ENCODE data around the gene H2BK1.

The H2BK1 gene

GRCh38 chr7:151231080-151231479 lies 20.8 kb upstream of the H2BK1 start:
- DNase-seq = no peak

GRCh38 chr7:151229249-151229648 lies 19.0 kb upstream of the H2BK1 start:
- no peak for DNase-seq

- DNase-seq = no peak
Observed at GRCh38 chr7:151228024-151228866, 18.0 kb upstream of the H2BK1 start.

DNA sequence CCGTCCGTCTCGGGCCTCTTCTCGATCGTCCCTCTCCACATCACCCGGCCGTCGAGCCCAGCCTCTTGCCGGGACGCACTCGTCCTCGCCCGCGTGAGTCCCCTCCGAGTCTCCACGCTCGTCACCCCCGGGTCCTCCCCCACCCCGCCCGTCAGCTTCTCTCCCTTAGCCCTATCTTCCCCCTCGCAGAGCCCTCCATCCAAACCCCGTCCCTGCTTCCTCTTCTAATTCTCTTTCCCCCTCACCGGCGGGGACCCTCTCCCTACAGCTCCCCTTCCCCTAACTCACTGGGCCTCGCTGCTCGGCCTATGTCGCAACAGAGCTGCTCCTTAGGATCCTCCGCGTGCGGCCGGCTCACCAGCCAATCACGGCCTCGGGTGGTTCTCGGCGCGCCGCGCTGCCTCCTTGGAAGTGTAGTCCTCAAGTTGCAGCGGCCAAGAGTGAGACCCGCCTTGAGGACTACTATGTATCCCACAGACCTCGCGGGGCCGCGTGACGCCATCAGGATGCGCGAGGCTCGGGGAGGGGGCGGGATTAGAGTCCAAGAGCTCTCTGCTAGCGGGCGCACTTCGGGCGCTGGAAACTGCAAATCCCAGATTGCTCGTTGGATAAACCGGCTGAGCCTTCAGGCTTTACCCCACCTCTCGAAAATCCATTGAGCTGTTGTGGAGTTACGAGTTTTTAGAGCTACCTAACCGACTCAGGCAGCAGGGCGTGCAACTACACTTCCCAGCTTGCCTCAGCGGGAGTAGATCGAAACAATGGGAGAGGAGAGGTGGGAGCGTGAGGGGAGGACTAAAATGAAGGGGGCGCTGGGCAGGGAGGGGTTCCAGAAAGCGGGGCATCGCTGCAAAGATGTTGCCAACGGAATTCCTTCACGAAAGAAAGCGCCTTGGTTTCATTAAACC lies 16.8 kb upstream of the H2BK1 start, which contains the start of gene ABCF2:
Gene ABCF2 (minus strand): TSS at position 331 of the 908 bp plus-strand sequence. CDS start 747 bp downstream, outside the sequence.
- peak; percentile 97 for DNase-seq

DNA sequence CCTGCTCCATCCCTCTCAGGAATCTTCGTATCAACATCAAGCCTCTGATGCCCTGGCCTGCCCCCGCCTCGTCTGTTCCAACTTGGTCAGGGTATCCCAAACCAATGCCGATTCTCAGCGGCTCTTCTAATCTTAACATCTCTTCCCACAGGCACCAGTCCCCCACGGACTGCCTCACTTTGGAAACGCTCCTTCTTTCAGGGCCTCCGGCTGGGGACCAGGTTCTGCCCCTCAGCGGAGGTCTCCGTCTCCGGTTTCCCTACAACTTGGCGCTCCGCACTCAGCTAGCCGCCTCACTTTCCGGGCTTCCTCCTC lies 16.2 kb upstream of the H2BK1 start:
- DNase-seq = no peak

GRCh38 chr7:151225948-151226510 lies 15.7 kb upstream of the H2BK1 start:
- no peak for DNase-seq

DNA sequence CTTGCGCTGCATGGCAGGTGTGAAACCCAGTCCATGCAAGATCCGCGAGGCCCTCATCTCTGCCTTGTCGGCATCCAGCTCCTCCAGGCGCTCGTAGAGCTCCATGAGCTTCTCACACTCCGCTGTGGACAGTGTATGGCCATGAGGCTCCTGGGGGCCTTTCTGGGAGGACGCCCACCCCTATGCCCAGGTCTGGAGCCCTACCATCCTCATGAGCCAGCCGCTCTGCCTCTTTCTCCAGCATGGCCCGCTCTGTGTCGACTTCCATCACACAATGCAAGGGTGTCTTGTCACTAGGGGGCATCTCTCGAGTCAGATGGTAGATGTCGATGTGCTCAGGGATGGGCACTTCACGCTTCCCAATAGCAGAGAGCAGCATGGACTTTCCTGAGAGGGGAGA lies 13.4 kb upstream of the H2BK1 start:
- no peak for DNase-seq

DNA sequence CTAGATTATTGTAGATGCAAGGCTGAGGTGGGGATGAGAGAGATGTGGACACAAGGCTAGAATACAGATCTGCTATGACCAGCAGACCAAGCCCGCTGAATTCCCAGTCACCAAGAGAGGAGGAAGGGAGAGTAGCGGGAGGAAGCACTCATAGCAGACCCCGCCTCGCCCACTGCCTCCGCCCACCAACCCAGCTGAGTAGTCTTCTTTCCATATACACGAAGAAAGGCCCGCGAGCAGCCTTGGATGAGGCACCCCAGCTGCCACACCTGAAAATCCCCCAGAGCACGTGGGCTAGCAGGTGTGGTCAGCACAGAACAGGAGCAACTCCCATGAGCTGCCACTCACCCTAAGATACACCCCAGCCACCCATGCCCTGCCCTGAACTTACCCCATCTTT lies 7.9 kb upstream of the H2BK1 start:
- DNase-seq = no peak

- DNase-seq = no peak
Observed at GRCh38 chr7:151215396-151215795, 5.1 kb upstream of the H2BK1 start.

DNA sequence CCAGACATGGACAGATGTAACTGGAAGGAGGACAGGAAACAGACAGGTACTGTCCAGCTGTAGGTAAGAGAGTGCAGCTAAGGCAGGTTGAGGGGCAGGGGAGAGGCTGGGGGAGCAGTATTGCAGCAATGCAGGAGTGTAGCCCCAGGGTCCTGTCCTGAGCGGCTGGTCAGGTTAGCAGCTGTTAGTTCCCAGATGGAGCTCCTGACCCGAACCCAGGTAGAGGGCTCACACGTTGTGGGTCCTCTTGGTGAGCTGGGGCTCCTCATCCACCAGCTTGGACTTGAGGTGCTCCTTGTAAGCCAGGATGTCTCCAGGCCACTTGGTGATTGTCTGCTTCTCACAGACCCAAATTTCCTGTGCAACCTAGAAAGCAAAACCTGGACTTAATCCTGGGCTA lies 3.5 kb upstream of the H2BK1 start:
- DNase-seq = no peak

- no peak for DNase-seq
Observed at GRCh38 chr7:151212626-151213025, 2.3 kb upstream of the H2BK1 start.

DNA sequence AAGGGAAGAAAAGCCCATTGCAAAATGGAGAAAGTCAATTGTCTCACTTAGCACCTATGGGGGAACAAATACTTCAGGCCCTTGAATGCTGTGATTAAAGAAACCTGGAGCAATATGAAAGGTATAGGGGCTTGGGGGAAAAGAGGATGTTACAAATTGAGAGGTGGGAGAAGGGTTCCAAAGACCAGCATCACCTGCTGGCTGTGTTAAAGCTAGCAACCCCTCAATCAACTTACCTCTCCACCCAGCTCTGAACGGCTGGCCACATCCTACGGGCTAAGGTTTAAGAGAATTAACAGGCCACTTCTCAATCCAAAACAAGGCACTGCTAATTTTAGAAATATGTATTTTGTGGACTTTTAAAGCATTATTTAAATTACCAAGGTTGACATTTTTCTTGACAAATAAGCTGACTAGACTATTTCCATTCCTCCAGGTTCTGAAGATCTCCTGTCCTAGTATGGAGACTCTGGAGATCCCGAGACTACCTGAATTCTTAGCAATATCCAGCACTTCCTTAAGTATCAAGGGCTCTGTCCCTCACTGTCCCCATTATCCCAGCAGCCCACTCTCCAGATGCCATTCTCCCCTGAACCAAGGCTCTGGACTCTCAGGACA lies 976 bp upstream of the H2BK1 start:
- no peak for DNase-seq

DNA sequence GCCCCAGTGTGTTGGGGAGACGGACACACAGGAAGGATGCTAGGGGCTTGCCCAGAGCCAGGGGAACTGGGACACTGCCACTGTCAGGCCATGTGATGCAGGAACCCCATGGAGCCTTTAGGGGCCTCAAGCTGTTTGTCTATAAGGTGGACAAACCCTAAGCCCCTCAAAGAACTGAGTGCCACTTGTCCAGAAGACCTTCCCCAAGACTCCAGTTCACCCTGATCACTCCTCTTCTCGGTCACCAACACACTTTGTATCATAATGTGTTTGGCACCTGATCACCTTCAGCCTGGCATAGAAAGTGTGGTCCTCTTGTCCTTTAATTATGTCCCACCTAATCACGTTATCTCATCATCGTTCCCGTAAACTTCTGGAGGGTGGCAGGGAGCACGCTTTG lies 700 bp downstream of the H2BK1 start:
- DNase-seq = no peak

DNA sequence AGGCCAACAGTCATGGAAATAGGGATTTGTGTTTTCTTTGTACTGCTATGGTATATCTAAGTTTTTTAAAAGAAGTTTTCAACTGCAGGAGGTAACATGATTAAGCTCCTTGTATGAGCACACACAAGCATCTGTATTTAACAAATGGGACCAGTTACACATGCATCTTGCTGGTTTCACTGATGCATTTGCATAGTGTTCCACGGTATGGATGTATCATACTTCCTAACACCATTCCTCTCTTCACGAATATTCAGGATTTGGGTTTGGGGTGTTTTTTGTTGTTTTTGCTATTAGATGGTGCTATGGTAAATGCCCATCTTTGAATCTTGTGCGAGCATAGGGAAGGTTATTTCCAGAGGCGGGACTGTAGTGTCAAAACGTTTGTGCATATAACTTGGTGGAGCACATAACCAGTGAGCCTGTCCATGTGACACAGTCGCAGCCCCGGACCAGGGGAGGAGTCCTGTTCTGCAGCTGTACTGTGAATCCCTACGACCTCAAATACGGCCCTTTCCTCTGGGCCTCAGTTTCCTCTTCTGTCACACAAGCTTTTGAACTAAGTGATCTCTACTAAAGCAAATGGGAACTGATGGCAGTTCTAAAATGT lies 1.9 kb downstream of the H2BK1 start:
- DNase-seq = no peak

GRCh38 chr7:151207804-151208203 lies 2.5 kb downstream of the H2BK1 start:
- DNase-seq = no peak

DNA sequence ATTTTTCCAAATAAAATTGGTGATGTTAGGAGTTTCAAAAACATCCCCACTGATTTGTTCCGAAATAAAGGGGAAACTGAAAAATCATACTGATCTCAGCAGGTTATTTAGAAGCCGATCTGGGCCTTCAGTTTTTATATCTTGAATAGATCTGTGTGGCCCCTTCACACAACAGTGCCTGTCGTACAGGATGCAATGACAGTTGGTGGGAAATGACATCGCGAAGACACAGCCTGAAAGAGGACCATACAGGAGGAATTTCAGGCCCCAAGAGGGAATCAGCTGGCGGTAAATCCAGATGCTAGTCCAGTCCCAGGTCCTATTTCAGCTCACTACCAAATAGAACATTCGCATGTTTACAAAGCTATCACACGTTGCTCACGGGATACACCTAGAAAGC lies 3.0 kb downstream of the H2BK1 start:
- no peak for DNase-seq

DNA sequence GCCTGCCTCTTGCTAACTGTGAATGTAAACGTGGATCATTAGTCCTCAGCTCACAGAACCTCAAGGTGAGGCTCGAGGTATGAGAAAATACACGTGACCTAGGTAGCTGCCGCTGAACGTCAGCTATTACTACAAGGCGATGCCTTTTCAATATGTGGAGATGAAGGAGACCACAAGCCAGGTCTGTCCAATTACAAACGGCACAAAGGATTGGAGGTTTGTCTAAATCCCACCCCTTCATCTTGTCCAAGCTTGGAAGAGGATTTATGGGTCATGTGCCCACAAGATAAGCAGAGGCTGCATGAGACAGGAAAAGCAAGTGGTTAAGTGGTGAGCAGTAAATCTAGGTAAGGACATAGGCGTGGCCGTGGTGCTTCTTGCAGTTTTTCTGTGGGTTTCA lies 3.4 kb downstream of the H2BK1 start:
- peak; percentile 15 for DNase-seq

DNA sequence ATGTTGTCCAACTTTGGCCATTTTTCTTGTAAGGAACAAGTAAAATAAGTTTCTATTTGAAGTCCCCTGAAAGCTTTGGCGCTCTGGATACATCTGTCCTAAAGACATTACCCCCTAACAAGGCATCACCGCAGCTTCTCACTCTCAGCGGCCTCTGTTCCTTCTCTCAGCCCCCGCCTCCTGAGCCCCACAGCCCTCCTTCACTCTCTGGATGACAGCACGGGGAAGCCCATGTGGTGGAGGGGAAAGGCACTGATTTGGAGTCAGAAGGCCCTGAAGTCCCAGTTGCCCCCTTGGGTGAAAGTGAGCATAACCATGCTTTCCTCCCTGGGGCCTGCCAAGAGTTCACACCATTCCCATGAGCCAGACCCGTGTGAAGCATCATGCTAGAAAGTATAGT lies 4.6 kb downstream of the H2BK1 start:
- no peak for DNase-seq

- DNase-seq = peak; percentile 5
Observed at GRCh38 chr7:151204383-151205032, 5.8 kb downstream of the H2BK1 start.

GRCh38 chr7:151202836-151203235 lies 7.5 kb downstream of the H2BK1 start:
- DNase-seq = no peak

GRCh38 chr7:151201751-151202150 lies 8.5 kb downstream of the H2BK1 start:
- no peak for DNase-seq

DNA sequence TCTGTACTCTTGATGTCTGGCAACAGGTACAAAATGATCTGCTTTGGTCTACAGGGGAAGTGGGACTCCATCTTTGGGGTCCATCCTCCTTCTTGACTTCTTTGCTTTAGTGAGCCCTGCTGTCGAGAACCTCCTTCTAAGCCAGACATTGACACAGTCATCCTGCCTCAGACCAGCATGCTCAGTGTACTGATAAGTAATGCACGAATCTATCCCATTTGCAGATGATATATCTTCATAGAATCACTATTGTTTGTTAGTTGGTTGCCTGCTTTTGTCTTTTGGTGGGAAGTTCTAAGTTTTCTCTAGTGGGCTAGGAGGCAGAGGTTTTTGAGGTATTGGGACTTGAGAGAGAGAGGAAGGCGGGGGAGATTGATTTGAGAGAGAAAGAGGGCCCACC lies 8.9 kb downstream of the H2BK1 start:
- DNase-seq = no peak

Data from CD4-positive, alpha-beta T cell treated with Interleukin-6 for 4 hours (primary cell).